ENCODE measurements around the gene CNDP2.

Gene CNDP2

GRCh38 chr18:74570266-74570665 lies 74.1 kb downstream of the CNDP2 start:
- Histone ChIP-seq H3K4me1 (ENCODE audit: control insufficient read depth, insufficient read depth, low read length, unreplicated experiment) (no peaks in the 10 kb centered on the region), H3K27ac (ENCODE audit: low read depth, low read length) (no peak overlapping the region), H3K79me2 (ENCODE audit: control insufficient read depth, insufficient read depth, low read length, unreplicated experiment) (no peaks in the 10 kb centered on the region), H3K36me3 (ENCODE audit: insufficient read depth, low read length) (no peaks in the 10 kb centered on the region), H3K27me3 (ENCODE audit: insufficient read depth, low read length) (peaks cover 54% of the 10 kb centered on the region), H3K4me3 (ENCODE audit: low read depth, low read length) (no peak overlapping the region), H2AFZ (ENCODE audit: low read length, unreplicated experiment) (no peak overlapping the region)

DNA sequence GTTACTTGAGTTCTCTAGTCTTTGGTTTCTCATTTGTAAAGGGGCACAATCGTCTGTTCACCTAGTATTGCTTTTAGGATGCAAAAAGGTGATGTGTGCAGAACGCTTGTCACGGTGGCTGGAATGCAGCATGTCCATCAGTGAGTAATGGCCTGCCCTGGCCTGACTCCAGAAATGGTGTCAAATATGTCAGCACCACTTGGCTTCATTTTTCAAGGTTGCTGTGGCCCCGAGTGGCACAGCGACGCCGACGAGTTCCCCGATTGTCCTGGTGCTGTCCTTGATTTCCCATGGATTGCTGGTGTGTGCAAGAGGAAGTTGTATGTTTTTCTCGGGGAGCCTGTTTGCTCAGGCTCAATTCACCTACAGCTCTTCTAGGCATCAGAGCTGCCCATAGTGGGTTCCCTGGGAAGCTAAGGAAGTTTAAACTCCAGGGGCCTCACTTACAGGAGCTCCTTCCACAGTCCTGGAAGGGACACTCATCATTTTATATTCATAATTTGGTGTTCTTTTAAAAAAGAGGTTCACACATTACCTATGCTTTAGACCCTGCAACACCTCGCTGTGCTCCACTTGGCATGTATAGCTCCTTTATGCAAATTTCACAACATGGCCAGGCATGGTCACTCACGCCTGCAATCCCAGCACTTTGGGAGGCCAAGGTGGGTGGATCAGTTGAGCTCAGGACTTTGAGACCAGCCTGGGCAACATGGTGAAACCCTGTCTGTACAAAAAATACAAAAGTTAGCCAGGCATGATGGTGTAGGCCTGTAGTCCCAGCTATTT lies 75.9 kb downstream of the CNDP2 start:
- no peak overlapping the region for H3K4me3 ChIP-seq (ENCODE audit: low read depth, low read length)
- H3K4me1 ChIP-seq (ENCODE audit: control insufficient read depth, insufficient read depth, low read length, unreplicated experiment) = no peaks in the 10 kb centered on the region
- H3K36me3 ChIP-seq (ENCODE audit: insufficient read depth, low read length) = no peaks in the 10 kb centered on the region
- peaks cover 64% of the 10 kb centered on the region for H3K27me3 ChIP-seq (ENCODE audit: insufficient read depth, low read length)
- no peaks in the 10 kb centered on the region for H3K79me2 ChIP-seq (ENCODE audit: control insufficient read depth, insufficient read depth, low read length, unreplicated experiment)
- no peak overlapping the region for H3K27ac ChIP-seq (ENCODE audit: low read depth, low read length)
- no peak overlapping the region for H2AFZ ChIP-seq (ENCODE audit: low read length, unreplicated experiment)

- peaks cover 66% of the 10 kb centered on the region for H3K27me3 ChIP-seq (ENCODE audit: insufficient read depth, low read length)
- H3K4me1 ChIP-seq (ENCODE audit: control insufficient read depth, insufficient read depth, low read length, unreplicated experiment) = no peaks in the 10 kb centered on the region
- H3K79me2 ChIP-seq (ENCODE audit: control insufficient read depth, insufficient read depth, low read length, unreplicated experiment) = no peaks in the 10 kb centered on the region
- H2AFZ ChIP-seq (ENCODE audit: low read length, unreplicated experiment) = no peak overlapping the region
- H3K4me3 ChIP-seq (ENCODE audit: low read depth, low read length) = no peak overlapping the region
- H3K27ac ChIP-seq (ENCODE audit: low read depth, low read length) = no peak overlapping the region
- no peaks in the 10 kb centered on the region for H3K36me3 ChIP-seq (ENCODE audit: insufficient read depth, low read length)
These were observed 76.9 kb downstream of the CNDP2 start for GRCh38 chr18:74573053-74573452.

Data from ACC112 (cell line).